Neural progenitor cell (in vitro differentiated cells): Measurements from ENCODE around the gene E2F2. TPM values are rescaled to one million over a fixed set of nuclear protein-coding genes. Genes with fewer than 3 reads are reported as not detected.

ENCODE experiments used
- DNase-seq: peaks from one replicate; pipeline ENCODE4 v3.0.0-alpha.2; 2016; ENCODE audit warnings: low spot score
- H2AFZ ChIP-seq: fragments of 200-600 bp; sonication (generic); replicated peaks from 2 replicates; pipeline ENCODE4 v1.6.1; 2016; ENCODE audit warnings: antibody characterized with exemption
- H3F3A ChIP-seq: fragments of 200-600 bp; sonication (generic); 2 replicates; pipeline ENCODE4 v1.6.1; 2016; ENCODE audit warnings: antibody characterized with exemption, low read depth
- H3K27ac ChIP-seq: fragments of 200-600 bp; sonication (generic); 2 replicates; pipeline ENCODE4 v1.5.1; 2016; ENCODE audit warnings: mild to moderate bottlenecking
- H3K27me3 ChIP-seq: fragments of 200-600 bp; sonication (generic); 2 replicates; pipeline ENCODE4 v1.6.1; 2016; ENCODE audit warnings: mild to moderate bottlenecking, moderate library complexity
- H3K36me3 ChIP-seq: fragments of 200-600 bp; sonication (generic); 2 replicates; pipeline ENCODE4 v1.5.1; 2016
- H3K4me1 ChIP-seq: fragments of 200-600 bp; sonication (generic); 2 replicates; pipeline ENCODE4 v1.6.1; 2016; ENCODE audit warnings: mixed run types
- H3K4me2 ChIP-seq: fragments of 200-600 bp; sonication (generic); 2 replicates; pipeline ENCODE4 v1.6.1; 2016
- H3K4me3 ChIP-seq: fragments of 200-600 bp; sonication (generic); 2 replicates; pipeline ENCODE4 v1.5.1; 2016
- H3K79me2 ChIP-seq: fragments of 200-600 bp; sonication (generic); 2 replicates; pipeline ENCODE4 v1.6.1; 2016; ENCODE audit warnings: low read depth
- H3K9ac ChIP-seq: fragments of 200-600 bp; sonication (generic); 2 replicates; pipeline ENCODE4 v1.6.1; 2016
- H3K9me3 ChIP-seq: fragments of 200-600 bp; sonication (generic); 2 replicates; pipeline ENCODE4 v1.5.1; 2016; ENCODE audit warnings: low read depth
- H4K20me1 ChIP-seq: fragments of 200-600 bp; sonication (generic); 2 replicates; pipeline ENCODE4 v1.6.1; 2016; ENCODE audit warnings: low read depth
- H3K27ac Mint-ChIP-seq: 3 replicates; pipeline ENCODE4 v1.8.0; 2021; ENCODE audit warnings: mixed read lengths
- H3K27me3 Mint-ChIP-seq: 2 replicates; pipeline ENCODE4 v1.8.0; 2022; ENCODE audit warnings: low read depth, mild to moderate bottlenecking, inconsistent platforms, moderate library complexity, mixed read lengths; ENCODE audit not compliant: insufficient read depth
- H3K36me3 Mint-ChIP-seq: 3 replicates; pipeline ENCODE4 v1.8.0; 2021; ENCODE audit warnings: mixed read lengths
- H3K4me1 Mint-ChIP-seq: 3 replicates; pipeline ENCODE4 v1.8.0; 2021; ENCODE audit warnings: mixed read lengths
- H3K4me3 Mint-ChIP-seq: 3 replicates; pipeline ENCODE4 v1.8.0; 2021; ENCODE audit warnings: mild to moderate bottlenecking, moderate library complexity, mixed read lengths
- H3K9me3 Mint-ChIP-seq: 3 replicates; pipeline ENCODE4 v1.8.0; 2020; ENCODE audit warnings: mixed read lengths
- CTCF ChIP-seq: fragments of 200-600 bp; sonication (generic); IDR thresholded peaks from 2 replicates; pipeline ENCODE4 v1.5.1; 2017; ENCODE audit warnings: antibody characterized with exemption, mild to moderate bottlenecking
- EZH2 ChIP-seq: fragments of 200-600 bp; sonication (generic); IDR thresholded peaks from 2 replicates; pipeline ENCODE4 v1.6.1; 2017; ENCODE audit warnings: antibody characterized with exemption, mild to moderate bottlenecking, moderate library complexity
- EZH2phosphoT487 ChIP-seq: fragments of 200-600 bp; sonication (generic); IDR thresholded peaks from 2 replicates; pipeline ENCODE4 v1.6.1; 2017; ENCODE audit warnings: antibody characterized with exemption
- total RNA-seq: library from RNA; depleted of rRNA; stranded (reverse); fragments of >200 nt; gene quantifications from 2 replicates; pipeline ENCODE4 v1.2.3, GENCODE V29; 2015; ENCODE audit warnings: low replicate concordance

Gene E2F2
- total RNA-seq, 1 donor from 2014 or later = 3.4 TPM

DNA sequence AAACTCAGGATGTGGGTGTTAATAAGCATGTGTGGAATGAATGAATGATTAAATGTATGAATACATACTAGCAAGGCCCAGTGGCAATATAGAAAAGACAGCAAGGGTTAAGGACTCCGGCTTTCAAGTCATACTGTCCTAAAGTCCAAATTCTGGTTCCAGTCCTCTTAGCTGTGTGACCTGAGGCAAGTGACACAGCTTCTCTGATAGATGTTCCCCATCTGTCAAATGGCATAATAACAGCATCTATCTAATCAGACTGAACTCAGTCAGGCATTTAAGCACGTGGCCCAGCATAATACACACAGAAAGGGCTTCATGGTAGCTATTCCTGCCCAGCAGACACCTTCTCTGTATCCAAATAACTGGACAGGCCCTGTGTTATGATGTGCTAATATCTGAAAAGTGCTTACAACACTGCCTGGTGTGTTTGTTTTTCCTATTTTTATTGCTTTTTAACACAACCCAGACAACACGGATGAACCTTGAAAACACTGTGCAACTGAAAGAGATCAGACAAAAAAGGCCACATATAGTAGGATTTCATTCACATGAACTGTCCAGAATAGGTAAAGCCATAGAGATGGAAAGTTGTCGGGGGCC is 59.5 kb downstream of the E2F2 start:
- Mint-ChIP-seq H3K9me3 (no peaks in the 10 kb centered on the region), H3K4me1 (peaks cover 30% of the 10 kb centered on the region), H3K36me3 (no peaks in the 10 kb centered on the region), H3K4me3 (no peak overlapping the region), H3K27ac (no peak overlapping the region), H3K27me3 (peaks cover 2% of the 10 kb centered on the region)
- TF ChIP-seq EZH2phosphoT487 (no peak), EZH2 (no peak), CTCF (no peak)
- no peak overlapping the region for H2AFZ ChIP-seq
- H3K9me3 ChIP-seq = no peaks in the 10 kb centered on the region
- H3K27me3 ChIP-seq = no peaks in the 10 kb centered on the region
- no peak overlapping the region for H3K9ac ChIP-seq
- H4K20me1 ChIP-seq = no peaks in the 10 kb centered on the region
- H3K27ac ChIP-seq = no peak overlapping the region
- no peak for DNase-seq
- H3F3A ChIP-seq = peaks cover 6% of the 10 kb centered on the region
- no peaks in the 10 kb centered on the region for H3K36me3 ChIP-seq
- no peak overlapping the region for H3K4me2 ChIP-seq
- peaks cover 10% of the 10 kb centered on the region for H3K4me1 ChIP-seq
- no peaks in the 10 kb centered on the region for H3K79me2 ChIP-seq
- H3K4me3 ChIP-seq = no peak overlapping the region

GRCh38 chr1:23470282-23471070 is 60.6 kb downstream of the E2F2 start:
- no peak overlapping the region for H2AFZ ChIP-seq
- H3K27me3 Mint-ChIP-seq = peaks cover 2% of the 10 kb centered on the region
- no peak overlapping the region for H3K4me3 ChIP-seq
- TF ChIP-seq CTCF (no peak), EZH2phosphoT487 (no peak), EZH2 (no peak)
- peaks cover 34% of the 10 kb centered on the region for H3K4me1 Mint-ChIP-seq
- no peak overlapping the region for H3K9ac ChIP-seq
- DNase-seq = no peak
- no peak overlapping the region for H3K27ac ChIP-seq
- H3K9me3 ChIP-seq = no peaks in the 10 kb centered on the region
- no peaks in the 10 kb centered on the region for H3K79me2 ChIP-seq
- peaks cover 10% of the 10 kb centered on the region for H3K4me1 ChIP-seq
- H3K27me3 ChIP-seq = no peaks in the 10 kb centered on the region
- no peak overlapping the region for H3K27ac Mint-ChIP-seq
- no peaks in the 10 kb centered on the region for H3K9me3 Mint-ChIP-seq
- H3K4me2 ChIP-seq = no peak overlapping the region
- no peaks in the 10 kb centered on the region for H4K20me1 ChIP-seq
- no peaks in the 10 kb centered on the region for H3K36me3 Mint-ChIP-seq
- no peaks in the 10 kb centered on the region for H3K36me3 ChIP-seq
- peaks cover 6% of the 10 kb centered on the region for H3F3A ChIP-seq
- no peak overlapping the region for H3K4me3 Mint-ChIP-seq

DNA sequence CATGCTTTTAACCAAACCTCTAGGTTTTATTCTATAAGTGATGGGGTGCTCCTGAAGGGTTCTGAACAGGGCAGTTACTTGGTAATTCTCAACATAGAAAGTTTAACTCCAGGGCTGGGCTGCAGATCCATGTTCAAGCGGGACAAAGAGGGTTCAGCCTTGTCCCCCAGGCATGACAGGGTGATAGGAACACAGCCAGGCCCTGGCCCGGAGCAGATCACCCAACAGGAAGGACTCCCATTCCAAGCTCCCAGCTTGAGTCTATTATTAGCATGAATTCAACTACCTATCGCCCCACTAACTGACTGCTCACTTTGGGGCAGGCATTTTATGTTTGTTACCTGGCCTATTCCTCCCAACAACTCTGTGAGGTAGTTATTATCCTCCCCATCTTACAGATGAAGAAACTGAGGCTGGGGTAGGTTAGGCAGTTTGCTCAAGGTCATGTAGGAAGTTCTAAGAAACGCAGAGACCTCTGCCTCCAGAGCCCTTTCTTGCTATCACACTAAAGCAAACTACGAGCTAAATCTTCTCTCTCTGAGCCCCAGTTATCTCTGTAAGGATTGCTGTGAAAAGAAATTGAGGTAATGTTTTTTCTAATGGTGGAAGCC is 61.6 kb downstream of the E2F2 start:
- TF ChIP-seq CTCF = no peak
- Mint-ChIP-seq H3K4me1 (peaks cover 33% of the 10 kb centered on the region), H3K4me3 (no peak overlapping the region), H3K27me3 (peaks cover 2% of the 10 kb centered on the region), H3K36me3 (no peaks in the 10 kb centered on the region), H3K9me3 (no peaks in the 10 kb centered on the region), H3K27ac (no peak overlapping the region)
- Histone ChIP-seq H3K36me3 (no peaks in the 10 kb centered on the region), H3K27ac (no peak overlapping the region), H2AFZ (no peak overlapping the region), H3K4me1 (peaks cover 10% of the 10 kb centered on the region), H3K9me3 (no peaks in the 10 kb centered on the region), H3K4me2 (no peak overlapping the region), H3F3A (peaks cover 6% of the 10 kb centered on the region), H3K79me2 (no peaks in the 10 kb centered on the region), H3K4me3 (no peak overlapping the region), H4K20me1 (no peaks in the 10 kb centered on the region), H3K9ac (no peak overlapping the region), H3K27me3 (no peaks in the 10 kb centered on the region)
- no peak for DNase-seq
